ENCODE results near the gene CADPS. TPM values are rescaled to one million over a fixed set of nuclear protein-coding genes. Genes with fewer than 3 reads are reported as not detected.

Gene CADPS
- total RNA-seq, 4 donors from 2014 or later, result 0.82 to 13.2 TPM; not detected in 2

DNA sequence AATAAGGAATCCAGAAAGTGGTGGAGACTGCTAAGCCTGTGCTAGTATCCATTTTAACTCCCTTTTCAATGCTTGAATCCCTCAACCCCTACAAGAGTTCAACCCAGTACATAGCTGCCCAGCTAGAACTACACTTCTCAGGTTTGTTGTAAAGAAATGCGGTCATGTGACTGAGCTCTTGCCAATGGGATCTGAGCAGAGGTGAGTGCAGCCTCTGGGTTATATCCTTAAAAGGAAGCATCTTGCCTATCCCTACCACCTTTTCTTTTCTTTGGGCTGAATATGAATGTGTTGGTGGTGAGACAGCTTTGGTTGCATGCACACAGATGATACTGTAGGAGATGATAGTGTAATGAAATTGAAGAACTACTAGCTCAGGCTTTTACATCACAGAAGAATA is 139.7 kb downstream of the CADPS start:
- no peaks in the 10 kb centered on the region for H3K4me1 ChIP-seq
- intact Hi-C loops (cut with DNase I; ENCODE audit: low total_unique reads), result no loop called here

DNA sequence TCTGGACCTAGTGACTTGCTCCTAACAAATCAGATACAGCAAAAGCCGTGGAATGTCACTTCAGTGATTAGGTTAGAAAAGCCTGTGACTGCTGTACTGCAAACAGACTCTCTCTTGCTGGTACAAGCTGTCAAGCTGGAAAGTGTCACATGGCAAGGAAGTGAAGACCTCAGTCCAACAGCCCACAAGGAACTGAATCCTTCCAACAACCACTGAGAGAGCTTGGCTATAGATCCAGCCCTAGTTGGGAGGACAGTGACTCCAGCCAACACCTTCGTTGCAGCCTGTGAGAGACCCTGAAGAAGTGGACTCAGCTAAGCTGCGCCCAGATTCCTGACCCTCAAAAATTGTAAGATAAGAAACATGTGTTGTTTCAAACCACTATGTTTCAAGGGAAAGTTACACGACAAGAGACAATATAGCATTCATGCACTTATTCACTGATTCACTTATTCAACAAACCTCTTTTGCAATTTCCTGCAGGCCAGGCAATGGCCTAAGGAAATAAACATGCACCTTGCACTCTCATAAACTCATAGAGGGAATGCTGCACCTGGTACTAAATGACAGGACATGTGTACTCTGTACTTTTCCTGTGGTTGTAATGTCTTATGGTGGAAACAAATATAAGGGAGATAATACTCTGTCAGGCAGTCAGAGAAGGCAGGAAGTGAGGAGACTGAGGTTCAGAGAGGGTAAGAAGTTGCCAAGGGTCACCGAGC is 142.9 kb downstream of the CADPS start:
- Histone ChIP-seq H3K4me3 (no peak overlapping the region), H3K27me3 (no peaks in the 10 kb centered on the region), H3K36me3 (no peaks in the 10 kb centered on the region), H3K4me1 (no peaks in the 10 kb centered on the region), H3K27ac (no peak overlapping the region), H3K9me3 (no peaks in the 10 kb centered on the region)
- intact Hi-C loops (cut with DNase I; ENCODE audit: low total_unique reads), result no loop called here
- no peak for DNase-seq
- TF ChIP-seq, protein P1, sequence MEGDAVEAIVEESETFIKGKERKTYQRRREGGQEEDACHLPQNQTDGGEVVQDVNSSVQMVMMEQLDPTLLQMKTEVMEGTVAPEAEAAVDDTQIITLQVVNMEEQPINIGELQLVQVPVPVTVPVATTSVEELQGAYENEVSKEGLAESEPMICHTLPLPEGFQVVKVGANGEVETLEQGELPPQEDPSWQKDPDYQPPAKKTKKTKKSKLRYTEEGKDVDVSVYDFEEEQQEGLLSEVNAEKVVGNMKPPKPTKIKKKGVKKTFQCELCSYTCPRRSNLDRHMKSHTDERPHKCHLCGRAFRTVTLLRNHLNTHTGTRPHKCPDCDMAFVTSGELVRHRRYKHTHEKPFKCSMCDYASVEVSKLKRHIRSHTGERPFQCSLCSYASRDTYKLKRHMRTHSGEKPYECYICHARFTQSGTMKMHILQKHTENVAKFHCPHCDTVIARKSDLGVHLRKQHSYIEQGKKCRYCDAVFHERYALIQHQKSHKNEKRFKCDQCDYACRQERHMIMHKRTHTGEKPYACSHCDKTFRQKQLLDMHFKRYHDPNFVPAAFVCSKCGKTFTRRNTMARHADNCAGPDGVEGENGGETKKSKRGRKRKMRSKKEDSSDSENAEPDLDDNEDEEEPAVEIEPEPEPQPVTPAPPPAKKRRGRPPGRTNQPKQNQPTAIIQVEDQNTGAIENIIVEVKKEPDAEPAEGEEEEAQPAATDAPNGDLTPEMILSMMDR (IDR thresholded peaks at IDR 0.05), result no peak
- no peak for TF ChIP-seq POLR2A (IDR thresholded peaks at IDR 0.05)

More for the DNA sequence above, 139.7 kb downstream of the CADPS start:
- no peak for DNase-seq
- Histone ChIP-seq H3K36me3 (no peaks in the 10 kb centered on the region), H3K4me3 (no peak overlapping the region), H3K9me3 (no peaks in the 10 kb centered on the region), H3K27ac (no peak overlapping the region), H3K27me3 (no peaks in the 10 kb centered on the region)
- TF ChIP-seq, protein P1 (IDR thresholded peaks at IDR 0.05), result no peak
- no peak for TF ChIP-seq POLR2A (IDR thresholded peaks at IDR 0.05)

DNA sequence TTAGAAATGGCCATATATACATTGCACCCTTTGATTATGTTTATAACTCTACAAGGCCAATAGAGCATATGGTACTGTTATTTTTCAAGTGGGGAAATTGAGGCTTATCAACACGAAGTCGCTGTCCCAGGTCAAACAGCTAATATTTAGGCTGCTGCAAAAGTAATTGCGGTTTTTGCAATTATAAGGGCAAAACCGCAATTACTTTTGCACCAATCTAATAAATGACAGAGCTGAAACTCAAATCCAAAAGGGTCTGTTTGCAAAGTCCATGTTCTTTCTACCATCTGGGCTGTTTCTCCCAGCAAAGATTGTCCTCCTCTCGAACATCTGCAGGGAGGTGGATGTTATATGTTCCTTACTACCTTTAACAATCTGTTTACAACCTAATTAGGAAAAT is 147.2 kb downstream of the CADPS start:
- intact Hi-C loops (cut with DNase I; ENCODE audit: low total_unique reads), result no loop called here
- H3K4me3 ChIP-seq, result no peak overlapping the region
- H3K4me1 ChIP-seq, result no peaks in the 10 kb centered on the region
- no peaks in the 10 kb centered on the region for H3K9me3 ChIP-seq
- H3K27ac ChIP-seq, result no peak overlapping the region
- H3K27me3 ChIP-seq, result no peaks in the 10 kb centered on the region
- DNase-seq, result no peak
- no peaks in the 10 kb centered on the region for H3K36me3 ChIP-seq
- TF ChIP-seq POLR2A (IDR thresholded peaks at IDR 0.05), result no peak
- TF ChIP-seq, protein P1 (IDR thresholded peaks at IDR 0.05), result no peak

DNA sequence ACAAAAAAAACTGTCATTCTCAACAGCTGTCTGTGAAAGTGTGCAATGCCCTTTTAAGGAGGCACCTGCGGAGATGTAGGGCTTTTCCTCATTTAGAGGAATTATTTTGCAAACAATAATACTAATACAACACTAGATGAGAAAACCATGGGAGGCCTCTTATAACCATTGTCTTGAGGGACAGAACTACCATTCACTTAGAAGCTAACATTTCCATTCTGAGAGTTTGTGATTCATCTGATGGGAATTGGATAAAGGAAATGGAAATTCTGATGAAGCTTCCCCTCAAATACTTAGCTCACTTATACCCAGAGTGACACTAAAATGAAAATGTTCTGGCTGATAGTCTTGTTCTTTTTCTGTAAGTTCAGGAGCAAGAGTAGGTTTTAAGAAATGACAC is 147.7 kb downstream of the CADPS start:
- Histone ChIP-seq H3K36me3 (no peaks in the 10 kb centered on the region), H3K27me3 (no peaks in the 10 kb centered on the region), H3K4me3 (no peak overlapping the region), H3K27ac (no peak overlapping the region), H3K9me3 (no peaks in the 10 kb centered on the region), H3K4me1 (no peaks in the 10 kb centered on the region)
- intact Hi-C loops (cut with DNase I; ENCODE audit: low total_unique reads), result no loop called here
- no peak for TF ChIP-seq POLR2A (IDR thresholded peaks at IDR 0.05)
- TF ChIP-seq, protein P1 (IDR thresholded peaks at IDR 0.05), result no peak
- no peak for DNase-seq

DNA sequence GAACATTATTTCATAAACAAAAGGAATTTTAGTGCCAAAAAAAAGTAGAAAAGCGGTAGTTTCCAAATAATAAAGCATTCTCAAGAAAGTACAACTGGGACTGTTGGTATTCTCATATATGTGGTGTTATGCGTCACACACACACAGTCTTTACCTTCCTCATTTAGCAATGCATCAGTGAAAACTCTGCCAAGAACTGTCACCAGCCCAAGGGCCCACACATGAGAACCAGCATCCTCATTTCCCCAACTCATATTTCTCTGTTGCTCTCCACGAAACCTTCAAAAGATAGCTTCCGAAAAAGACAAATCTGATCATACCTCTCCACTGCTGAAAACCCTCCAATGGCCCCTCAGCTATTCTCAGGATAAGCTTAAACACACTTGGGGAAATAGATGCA is 150.7 kb downstream of the CADPS start:
- no peak overlapping the region for H3K27ac ChIP-seq

More for the DNA sequence above, 150.7 kb downstream of the CADPS start:
- Histone ChIP-seq H3K4me3 (no peak overlapping the region), H3K27me3 (no peaks in the 10 kb centered on the region), H3K4me1 (no peaks in the 10 kb centered on the region), H3K9me3 (no peaks in the 10 kb centered on the region), H3K36me3 (no peaks in the 10 kb centered on the region)
- DNase-seq, result no peak
- intact Hi-C loops (cut with DNase I; ENCODE audit: low total_unique reads), result no loop called here
- TF ChIP-seq, protein P1 (IDR thresholded peaks at IDR 0.05), result no peak
